Right atrium auricular region (tissue), 2 donors: ENCODE measurements around the gene EHMT2. TPM values are rescaled to one million over a fixed set of nuclear protein-coding genes. Genes with fewer than 3 reads are reported as not detected.
"Not testable (repeated sequence)": the region's sequence is repeated elsewhere in the genome, so short reads cannot be mapped to it uniquely, and the experiment has no call there.

Experiments used
- DNase-seq: peaks from one replicate; pipeline ENCODE4 v3.0.0-alpha.2; 2019; ENCODE audit warnings: low spot score
- H3K27ac ChIP-seq, 2 donors: fragments of 200-600 bp; sonication (generic); 1 replicate in 1 of 2; 2 replicates in 1 of 2; pipeline ENCODE4 v1.5.1; 2016 to 2019
- H3K27me3 ChIP-seq, 2 donors: fragments of 200-600 bp; sonication (generic); one replicate each; pipeline versions ENCODE4 v1.5.1 to v1.6.0; 2017 to 2019
- H3K36me3 ChIP-seq: fragments of 200-600 bp; sonication (generic); one replicate; pipeline ENCODE4 v1.5.1; 2016
- H3K4me1 ChIP-seq, 2 donors: fragments of 200-600 bp; sonication (generic); one replicate each; pipeline versions ENCODE4 v1.5.1 to v1.6.0; 2017 to 2019
- H3K4me3 ChIP-seq, 2 donors: fragments of 200-600 bp; sonication (generic); 1 replicate in 1 of 2; 2 replicates in 1 of 2; pipeline ENCODE4 v1.5.1; 2017 to 2019; ENCODE audit warnings: mild to moderate bottlenecking in 1 of 2, moderate library complexity in 1 of 2
- H3K9me3 ChIP-seq, 2 donors: fragments of 200-600 bp; sonication (generic); one replicate each; pipeline ENCODE4 v1.5.1; 2019
- total RNA-seq, 2 donors: library from RNA; depleted of rRNA; stranded (reverse); fragments of >200 nt; gene quantifications; one replicate each; pipeline ENCODE4 v1.1.0, GENCODE V29; 2016
- TF ChIP-seq, protein P1 (sequence below), 2 donors: fragments of 200-600 bp; sonication (generic); IDR thresholded peaks; one replicate each; pipeline ENCODE4 v1.5.1; 2019; ENCODE audit warnings: antibody characterized with exemption in 2 of 2

The EHMT2 gene
- total RNA-seq, 2 donors from 2014 or later: 10.5 to 19.1 TPM

DNA sequence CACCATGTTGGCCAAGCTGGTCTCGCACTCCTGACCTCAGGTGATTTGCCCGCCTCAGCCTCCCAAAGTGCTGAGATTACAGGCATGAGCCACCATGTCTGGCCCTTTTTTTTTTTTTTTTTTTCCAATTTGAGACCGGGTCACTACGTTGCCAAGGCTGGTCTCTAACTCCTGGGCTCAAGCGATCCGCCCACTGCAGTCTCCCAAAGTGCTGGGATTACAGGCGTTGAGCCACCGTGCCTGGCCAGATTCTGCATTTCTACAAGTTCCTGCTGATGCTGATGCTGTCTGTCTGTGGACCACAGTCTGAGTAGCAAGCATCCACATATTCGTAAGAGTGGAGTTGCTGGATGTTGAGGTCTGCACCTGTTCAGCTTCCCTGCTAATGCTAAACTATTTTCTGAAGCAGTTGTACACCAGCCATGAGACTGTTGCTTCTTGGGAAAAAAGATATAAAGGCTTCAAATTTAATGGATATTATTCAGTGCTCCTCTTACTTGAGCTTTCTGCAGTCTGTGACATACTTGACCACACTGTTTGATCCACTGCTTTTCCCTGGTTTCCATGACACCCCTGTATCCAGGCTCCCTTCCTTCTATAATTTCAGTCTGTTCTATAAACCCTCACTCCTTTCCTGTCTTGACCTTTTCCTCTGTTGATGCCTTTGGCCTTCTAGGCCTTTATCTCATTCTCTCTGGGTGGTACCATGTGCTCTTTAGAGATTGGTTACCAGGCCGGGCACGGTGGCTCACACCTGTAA, 14.5 kb upstream of the EHMT2 start:
- no peaks in the 10 kb centered on the region for H3K36me3 ChIP-seq
- TF ChIP-seq, protein P1, sequence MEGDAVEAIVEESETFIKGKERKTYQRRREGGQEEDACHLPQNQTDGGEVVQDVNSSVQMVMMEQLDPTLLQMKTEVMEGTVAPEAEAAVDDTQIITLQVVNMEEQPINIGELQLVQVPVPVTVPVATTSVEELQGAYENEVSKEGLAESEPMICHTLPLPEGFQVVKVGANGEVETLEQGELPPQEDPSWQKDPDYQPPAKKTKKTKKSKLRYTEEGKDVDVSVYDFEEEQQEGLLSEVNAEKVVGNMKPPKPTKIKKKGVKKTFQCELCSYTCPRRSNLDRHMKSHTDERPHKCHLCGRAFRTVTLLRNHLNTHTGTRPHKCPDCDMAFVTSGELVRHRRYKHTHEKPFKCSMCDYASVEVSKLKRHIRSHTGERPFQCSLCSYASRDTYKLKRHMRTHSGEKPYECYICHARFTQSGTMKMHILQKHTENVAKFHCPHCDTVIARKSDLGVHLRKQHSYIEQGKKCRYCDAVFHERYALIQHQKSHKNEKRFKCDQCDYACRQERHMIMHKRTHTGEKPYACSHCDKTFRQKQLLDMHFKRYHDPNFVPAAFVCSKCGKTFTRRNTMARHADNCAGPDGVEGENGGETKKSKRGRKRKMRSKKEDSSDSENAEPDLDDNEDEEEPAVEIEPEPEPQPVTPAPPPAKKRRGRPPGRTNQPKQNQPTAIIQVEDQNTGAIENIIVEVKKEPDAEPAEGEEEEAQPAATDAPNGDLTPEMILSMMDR (IDR thresholded peaks at IDR 0.05): no peak
- no peak overlapping the region for H3K27ac ChIP-seq
- DNase-seq: no peak
- H3K27me3 ChIP-seq: no peaks in the 10 kb centered on the region
- no peaks in the 10 kb centered on the region for H3K9me3 ChIP-seq
- H3K4me3 ChIP-seq: no peak overlapping the region
- no peaks in the 10 kb centered on the region for H3K4me1 ChIP-seq

DNA sequence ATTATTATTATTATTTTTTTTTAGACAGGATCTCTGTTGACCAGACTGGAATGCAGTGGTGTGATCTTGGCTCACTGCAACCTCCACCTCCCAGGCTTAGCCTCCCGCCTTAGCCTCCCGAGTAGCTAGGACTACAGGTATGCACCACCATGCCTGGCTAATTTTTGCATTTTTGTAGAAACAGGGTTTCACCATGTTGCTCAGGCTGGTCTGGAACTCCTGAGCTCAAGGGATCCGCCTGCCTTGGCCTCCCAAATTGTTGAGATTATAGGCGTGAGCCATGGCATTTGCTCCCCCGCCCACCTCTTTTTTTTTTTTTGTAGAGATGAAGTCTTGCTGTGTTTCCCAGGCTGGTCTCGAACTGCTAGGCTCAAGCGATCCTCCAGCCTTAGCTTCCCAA, 11.8 kb upstream of the EHMT2 start:
- not testable (repeated sequence) for DNase-seq, H3K27ac ChIP-seq, H3K4me3 ChIP-seq, H3K4me1 ChIP-seq, H3K36me3 ChIP-seq, H3K27me3 ChIP-seq, H3K9me3 ChIP-seq

DNA sequence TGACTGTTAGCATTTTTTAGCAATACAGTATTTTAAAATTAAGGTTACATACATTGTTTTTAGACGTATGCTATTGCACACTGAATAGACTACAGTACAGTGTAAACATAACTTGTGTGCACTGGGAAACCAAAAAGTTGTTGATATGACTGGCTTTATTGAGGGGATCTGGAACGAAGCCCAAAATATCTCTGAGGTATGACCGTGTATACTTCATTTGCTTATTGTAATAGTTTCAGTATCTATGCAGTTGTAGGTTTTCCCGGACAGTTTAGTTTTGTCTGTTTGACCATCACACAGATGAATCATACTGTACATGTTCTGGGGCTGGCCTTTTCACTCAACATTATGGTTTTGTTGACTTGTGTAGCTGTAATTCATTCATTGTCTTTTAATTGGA, 11.3 kb upstream of the EHMT2 start:
- TF ChIP-seq, protein P1 (IDR thresholded peaks at IDR 0.05): no peak

DNA sequence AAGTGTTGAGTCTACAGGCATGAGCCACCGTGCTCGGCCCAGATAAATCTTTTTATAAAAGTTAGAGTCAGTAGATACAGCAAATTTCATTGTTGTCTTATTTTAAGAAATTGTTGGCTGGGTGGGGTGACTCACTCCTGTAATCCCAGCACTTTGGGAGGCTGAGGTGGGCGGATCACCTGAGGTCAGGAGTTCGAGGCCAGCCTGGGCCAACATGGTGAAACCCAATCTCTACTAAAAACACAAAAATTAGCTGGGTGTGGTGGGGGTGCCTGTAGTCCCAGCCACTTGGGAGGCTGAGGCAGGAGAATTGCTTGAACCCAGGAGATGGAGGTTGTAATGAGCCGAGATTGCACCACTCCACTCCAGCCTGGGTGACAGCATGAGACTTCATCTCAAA, 10.8 kb upstream of the EHMT2 start:
- H3K27ac ChIP-seq, H3K9me3 ChIP-seq, H3K27me3 ChIP-seq, H3K36me3 ChIP-seq, DNase-seq, H3K4me3 ChIP-seq, H3K4me1 ChIP-seq: not testable (repeated sequence)

More for the DNA sequence above, 11.3 kb upstream of the EHMT2 start:
- Histone ChIP-seq H3K4me3 (no peak overlapping the region), H3K27ac (no peak overlapping the region), H3K9me3 (no peaks in the 10 kb centered on the region), H3K36me3 (no peaks in the 10 kb centered on the region), H3K4me1 (no peaks in the 10 kb centered on the region), H3K27me3 (no peaks in the 10 kb centered on the region)
- DNase-seq: no peak

DNA sequence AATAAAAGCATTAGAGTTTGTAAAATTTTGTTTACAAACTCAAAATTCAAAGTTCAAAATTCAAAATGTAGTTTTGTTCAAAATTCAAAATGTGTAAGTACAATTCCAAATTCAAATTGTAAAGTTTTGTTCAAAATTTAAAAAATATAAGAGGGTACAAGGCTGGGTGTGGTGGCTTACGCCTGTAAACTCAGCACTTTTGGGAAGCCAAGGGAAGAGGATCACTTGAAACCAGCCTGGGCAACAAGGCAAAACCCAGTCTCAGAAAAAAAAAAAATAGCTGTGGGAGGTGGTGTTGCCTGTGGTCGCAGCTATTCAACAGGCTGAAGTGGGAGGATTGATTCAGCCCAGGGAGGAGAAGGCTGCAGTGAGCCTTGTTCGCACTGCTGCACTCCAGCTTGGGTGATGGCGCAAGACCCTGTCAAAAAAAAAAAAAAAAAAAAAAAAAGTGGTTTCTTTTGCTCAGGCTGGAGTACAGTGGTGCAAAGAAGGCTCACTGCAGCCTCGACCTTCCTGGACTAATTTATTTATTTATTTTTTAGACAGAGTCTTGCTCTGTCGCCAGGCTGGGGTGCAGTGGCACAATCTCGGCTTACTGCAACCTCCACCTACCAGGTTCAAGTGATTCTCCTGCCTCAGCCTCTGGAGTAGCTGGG, 9.8 kb upstream of the EHMT2 start:
- peaks cover 0 to 9% of the 10 kb centered on the region in 2 donors for H3K4me1 ChIP-seq

DNA sequence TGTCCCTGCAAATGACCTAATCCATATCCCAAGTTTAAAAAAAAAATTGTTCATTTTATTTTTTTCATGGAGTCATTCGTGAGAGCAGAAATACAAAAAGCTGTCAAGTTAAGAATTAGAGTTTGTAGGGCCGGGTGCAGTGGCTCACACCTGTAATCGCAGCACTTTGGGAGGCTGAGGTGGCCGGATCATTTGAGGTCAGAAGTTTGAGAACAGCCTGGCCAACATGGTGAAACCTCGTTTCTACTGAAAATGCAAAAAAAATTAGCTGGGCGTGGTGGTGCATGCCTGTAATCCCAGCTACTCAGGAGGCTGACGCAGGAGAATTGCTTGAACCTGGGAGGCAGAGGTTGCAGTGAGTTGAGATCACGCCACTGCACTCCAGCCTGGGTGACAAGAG, 9.2 kb upstream of the EHMT2 start:
- not testable (repeated sequence) for H3K9me3 ChIP-seq, H3K4me3 ChIP-seq, H3K36me3 ChIP-seq, H3K27me3 ChIP-seq, DNase-seq, H3K27ac ChIP-seq, H3K4me1 ChIP-seq

More for the DNA sequence above, 9.8 kb upstream of the EHMT2 start:
- no peak for DNase-seq
- no peaks in the 10 kb centered on the region for H3K36me3 ChIP-seq
- no peaks in the 10 kb centered on the region for H3K27me3 ChIP-seq
- no peak overlapping the region for H3K27ac ChIP-seq
- TF ChIP-seq, protein P1 (IDR thresholded peaks at IDR 0.05): no peak
- no peak overlapping the region for H3K4me3 ChIP-seq
- H3K9me3 ChIP-seq: no peaks in the 10 kb centered on the region

DNA sequence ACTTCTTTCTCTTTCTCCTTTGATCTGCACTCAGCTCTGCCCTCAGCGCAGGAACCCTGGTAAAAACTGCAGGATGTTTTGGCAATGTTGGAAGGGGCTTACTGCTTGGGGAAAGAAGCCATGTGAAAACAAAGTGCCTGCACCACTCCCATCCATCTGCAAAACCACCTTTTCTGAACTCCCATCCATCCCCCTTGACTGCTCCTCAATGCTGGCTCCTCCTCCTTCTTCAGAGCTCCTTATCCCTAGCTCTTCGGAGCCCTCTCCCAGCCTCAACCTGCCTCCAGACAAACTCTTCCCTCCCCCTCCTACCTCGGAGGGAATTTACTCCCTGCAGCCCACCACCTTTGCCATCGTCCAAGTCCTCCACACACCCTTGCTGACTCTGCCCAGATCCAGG, 8.6 kb upstream of the EHMT2 start:
- Histone ChIP-seq H3K4me1 (peaks cover 0 to 13% of the 10 kb centered on the region in 2 donors), H3K27me3 (no peaks in the 10 kb centered on the region), H3K9me3 (no peaks in the 10 kb centered on the region), H3K36me3 (no peaks in the 10 kb centered on the region), H3K4me3 (no peak overlapping the region), H3K27ac (no peak overlapping the region)
- DNase-seq: no peak
- TF ChIP-seq, protein P1 (IDR thresholded peaks at IDR 0.05): no peak
